Fibroblast of the conjunctiva (primary cell): Measurements from ENCODE around the gene TSPAN18.

Experiments used
- DNase-seq: peaks from one replicate; pipeline ENCODE4 v3.0.0-alpha.2; 2010; ENCODE audit warnings: low read depth

The TSPAN18 gene

DNA sequence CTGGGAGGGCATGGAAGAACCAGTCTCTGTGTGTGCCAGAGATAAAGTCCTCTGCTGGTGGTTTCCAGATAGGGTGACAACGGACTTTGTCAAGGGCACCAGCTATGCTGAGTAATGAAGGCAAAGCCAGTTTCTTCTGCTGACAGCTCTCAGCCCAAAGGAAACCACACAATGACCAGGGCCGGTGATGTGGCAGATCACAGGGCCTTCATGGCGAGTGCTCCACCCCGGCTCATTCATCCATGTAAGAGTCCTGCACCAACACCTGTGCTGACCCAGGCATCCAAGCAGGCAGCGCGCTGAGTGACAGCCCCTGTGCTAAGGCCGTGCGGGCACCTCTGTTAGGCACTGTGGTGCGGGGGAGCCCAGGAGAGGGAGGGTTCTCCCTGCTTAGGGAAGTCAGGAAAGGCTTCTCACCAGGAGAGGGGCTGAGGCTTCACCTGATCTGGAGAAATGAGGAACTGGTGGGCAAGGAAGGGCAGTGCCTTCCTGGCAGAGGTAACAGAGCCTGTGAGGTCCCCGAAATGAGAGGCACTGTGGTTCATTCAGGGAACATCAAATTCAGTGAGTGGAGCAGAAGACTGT lies 190.1 kb downstream of the TSPAN18 start:
- DNase-seq, result no peak

DNA sequence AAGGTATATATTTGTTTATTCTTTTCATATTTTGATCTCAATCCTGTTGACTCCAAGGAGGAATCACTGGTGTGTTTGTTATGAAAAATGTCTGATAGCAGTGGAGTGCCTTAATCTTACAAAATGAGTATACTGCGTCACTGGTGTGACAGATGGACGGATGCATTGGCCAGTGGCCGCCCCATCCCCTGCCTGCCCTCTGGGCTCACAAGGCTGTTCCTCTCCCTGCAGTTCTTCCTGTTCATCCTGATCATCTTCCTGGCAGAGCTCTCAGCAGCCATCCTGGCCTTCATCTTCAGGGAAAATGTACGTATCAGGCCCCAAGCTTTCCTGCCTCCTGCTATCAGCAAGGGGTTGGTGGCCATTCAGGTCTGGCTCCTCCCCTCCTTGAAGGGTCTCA lies 191.0 kb downstream of the TSPAN18 start:
- no peak for DNase-seq

DNA sequence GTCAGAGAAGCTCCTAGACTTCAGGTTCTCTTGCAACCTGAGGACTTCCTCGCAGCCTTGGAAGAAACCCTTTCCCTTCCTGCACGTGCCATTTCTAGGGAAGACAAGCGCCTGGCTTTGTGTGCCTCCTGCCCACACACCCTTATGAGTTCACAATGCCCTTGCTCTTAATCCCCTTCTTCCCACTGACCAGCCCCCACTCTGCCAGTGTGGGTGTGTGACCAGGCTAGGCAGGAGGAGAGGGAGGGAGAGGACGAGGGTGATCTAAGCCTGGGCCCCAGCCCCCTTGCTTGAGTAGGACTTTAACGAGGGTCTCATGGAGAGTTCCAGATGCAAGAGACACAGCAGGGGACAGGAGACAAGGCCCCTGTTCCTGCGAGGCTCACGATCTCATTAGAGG lies 193.7 kb downstream of the TSPAN18 start:
- DNase-seq, result no peak

DNA sequence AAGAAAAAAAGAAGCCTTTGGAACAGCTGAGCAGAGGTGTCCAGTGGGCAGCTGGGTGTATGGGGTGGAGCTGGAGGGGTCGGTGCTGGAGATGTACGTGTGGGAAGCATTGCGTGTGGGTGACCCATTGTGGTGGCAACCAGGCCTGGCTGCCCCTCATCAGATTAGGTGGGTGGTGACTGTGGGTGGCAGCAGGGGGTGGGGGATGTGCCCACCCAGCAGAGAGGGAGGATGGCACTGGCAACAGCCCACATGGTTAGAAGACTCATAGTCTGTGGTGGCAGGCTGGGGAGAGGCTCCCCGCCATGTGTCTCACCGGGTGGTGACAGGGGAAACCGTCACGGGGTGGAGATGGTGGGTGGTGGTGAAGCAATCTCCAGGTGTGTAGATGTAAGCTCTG lies 196.4 kb downstream of the TSPAN18 start:
- no peak for DNase-seq

DNA sequence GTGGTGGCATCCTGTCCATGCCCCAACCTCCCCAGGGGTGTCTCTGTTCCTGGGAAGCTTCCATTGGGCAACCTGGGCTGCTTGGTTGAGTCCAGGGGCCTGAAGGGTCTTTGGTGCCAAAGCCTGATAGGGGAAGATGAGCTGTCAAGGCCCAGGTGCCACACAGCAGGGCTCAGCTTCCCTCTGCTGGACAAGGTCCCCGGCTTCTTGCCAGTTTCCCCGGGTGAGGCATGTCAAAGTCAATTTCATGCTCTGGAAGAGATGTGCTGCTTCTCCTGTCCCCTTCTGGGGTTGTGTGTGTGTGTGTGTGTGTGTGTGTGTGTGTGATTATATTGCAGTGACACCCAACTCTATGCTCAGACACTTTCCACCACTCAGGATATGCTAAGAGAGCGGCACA lies 197.0 kb downstream of the TSPAN18 start:
- DNase-seq, result no peak

DNA sequence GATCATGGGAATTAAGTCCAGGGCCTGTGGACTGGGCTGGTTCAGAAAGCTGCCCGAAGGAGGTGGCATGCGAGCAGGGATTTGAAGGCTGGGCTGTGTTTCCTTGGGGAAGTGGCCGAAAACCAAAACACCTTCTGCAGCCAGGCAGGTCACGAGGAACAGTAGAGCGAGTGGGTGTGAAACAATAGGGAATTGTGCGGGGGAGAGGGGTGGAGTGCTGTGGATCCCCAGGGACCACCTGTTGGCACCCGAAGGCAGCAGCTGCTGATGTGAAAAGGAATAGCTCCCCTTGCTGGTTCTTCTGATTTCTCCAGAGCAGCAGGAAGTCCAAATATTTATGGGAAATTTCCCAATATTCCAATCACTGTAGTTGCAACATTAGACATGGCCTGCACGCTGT lies 199.3 kb downstream of the TSPAN18 start:
- DNase-seq, result no peak

DNA sequence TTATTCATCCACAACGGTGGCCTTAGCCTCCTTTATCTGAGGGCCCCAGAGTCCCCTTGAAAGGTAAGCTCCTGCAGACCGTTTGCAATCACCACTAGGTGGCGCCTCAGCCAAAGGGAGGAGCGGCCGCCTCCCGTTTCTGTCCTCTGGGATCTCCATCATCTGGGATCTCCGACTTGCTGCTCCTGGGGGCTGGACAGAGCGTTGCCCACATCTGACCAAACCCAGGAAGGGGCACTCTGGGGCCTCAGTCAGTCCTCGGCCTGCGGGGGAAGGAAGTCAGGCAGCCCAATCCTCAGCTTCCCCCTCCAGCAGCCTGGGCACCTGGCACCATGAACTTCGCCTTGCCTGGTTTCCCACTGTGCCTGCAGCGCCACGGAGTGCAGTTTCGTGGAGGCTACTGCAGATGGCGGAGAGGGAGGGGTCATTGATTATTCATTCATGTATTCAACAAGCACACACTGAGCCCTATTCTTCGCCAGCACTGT lies 200.5 kb downstream of the TSPAN18 start:
- peak; percentile 53 for DNase-seq

DNA sequence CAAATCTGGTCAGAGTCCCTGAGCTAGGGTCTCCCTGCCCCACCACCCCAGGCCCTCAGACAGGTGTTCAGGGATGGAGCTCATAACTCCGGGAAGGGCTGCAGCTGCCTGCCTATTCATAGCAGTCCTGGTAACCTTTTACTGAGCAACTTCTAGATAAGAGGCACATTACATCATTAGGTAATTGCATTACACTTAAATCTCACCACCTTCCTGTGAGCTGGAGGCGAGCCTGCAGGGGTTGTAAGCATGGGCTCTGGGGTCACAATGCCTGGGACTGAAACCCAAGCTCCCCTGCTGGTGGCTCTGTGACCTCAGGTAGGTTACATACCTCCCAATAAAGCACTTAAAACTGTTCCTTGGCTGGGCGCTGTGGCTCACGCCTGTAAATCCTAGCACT lies 201.4 kb downstream of the TSPAN18 start:
- no peak for DNase-seq

DNA sequence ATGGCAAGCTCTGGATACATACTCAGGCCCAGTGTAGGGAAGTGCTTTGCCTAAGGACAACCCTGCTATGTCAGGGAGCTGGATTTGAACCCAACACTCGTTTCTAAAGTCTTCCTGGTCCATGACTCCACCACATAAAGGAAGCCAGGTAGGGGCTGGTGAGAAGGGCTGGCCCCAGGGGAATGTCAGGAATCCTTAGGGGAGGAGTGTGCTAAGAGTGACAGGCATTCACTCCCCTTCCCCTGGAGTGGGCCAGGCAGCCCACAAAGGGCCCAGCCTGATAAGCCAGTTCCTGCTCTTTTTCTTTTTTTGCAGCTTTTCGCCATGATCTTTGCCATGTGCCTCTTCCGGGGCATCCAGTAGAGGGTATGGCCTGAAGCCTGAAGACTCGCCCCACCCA lies 202.1 kb downstream of the TSPAN18 start:
- DNase-seq, result no peak

DNA sequence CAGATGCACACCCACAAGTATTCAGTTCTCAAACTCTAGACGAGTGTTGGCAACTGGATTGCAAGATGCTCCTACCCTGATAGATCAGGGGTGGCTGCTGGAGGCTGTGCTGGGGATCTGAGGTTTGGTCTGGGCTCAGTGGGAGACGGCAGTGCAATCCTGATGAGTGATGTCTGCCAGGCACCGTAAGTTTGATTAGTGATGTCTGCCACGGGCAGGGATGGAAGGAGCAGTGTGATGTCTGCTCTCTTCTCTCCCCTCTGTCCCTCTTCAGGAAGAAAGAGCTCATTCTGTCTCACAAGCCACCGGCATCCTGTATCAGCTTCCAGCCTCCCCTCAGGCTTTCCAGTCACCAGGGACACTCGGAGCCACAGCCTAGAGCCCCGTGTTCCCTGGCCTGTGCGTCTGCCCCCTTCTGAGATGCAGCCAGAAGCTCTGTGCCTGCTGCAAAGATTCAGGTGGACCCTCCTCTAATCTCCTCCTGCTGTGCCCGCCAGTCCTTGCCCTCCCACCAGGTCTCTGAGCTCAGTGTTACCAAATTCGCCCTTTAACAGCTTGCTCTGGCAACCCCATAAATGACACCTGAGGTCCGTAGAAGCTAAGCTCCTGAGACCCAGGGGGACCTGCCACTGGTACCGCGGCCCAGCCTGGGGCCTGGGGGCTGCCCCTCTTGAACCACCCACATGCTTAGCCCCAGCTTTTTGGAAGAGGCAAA lies 204.0 kb downstream of the TSPAN18 start:
- no peak for DNase-seq

DNA sequence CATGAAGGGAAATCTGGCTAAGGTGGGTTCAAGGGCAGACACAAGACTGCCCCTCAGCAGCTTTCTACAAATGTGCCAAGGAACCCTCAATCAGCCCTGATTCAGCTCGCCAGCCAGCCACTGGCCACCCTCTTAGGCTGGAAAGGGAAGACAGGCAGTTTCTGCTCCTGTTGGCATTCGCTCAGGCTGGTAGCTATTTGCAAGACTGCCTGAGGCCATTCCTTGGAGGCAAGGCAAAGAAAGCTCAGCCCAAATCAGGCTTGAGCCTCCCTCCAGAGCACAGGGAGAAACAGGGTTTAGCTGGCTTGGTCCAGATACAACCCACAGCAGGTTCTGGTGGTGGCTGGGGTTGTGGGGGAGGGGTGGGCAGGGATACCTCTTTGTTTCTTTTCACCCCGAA lies 204.7 kb downstream of the TSPAN18 start:
- no peak for DNase-seq

DNA sequence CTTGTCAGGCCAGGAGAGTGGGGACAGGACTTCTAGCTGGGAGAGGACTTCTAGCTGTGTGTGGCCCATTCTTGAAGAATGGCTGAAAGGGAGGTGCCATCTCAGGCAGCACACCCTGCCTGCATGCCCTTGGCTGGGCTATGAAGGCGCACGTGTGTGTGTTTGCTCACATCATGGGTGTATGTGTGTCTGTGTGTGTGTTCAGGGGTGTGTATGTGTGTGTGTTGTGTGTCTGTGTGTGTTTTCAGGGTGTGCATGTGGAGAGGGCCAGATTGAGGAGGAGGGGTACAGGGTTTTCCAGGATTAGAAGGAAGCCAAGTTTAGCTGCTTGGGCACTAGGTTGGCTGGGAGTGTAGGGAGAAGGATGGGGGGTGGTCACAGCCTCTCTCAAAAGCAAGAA lies 207.3 kb downstream of the TSPAN18 start:
- DNase-seq, result no peak

DNA sequence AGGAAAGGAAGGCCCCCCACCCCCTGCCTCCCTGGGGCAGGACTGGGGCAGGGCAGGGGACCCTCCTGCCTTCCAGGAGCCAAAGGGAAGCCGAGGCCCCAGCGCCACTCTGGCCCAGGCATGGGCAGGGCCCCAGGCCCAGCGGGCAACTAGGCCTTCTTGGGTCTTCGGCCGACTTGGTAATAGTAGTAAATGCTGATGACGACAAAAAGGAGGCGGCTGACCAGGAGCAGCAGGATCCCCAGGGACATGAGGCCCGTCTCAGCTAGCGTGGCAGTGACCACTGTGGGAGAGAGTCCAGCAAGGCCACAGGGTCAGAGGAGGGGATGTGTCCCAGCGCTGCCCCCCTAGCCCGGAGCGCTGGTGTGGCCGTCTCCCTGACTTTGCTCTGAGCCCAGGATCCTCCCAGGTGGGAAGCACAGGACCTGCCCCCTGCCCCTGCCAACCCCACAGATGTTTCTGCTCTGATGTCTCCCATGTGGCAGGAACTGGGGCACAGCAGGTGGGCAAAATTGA lies 208.0 kb downstream of the TSPAN18 start:
- no peak for DNase-seq

DNA sequence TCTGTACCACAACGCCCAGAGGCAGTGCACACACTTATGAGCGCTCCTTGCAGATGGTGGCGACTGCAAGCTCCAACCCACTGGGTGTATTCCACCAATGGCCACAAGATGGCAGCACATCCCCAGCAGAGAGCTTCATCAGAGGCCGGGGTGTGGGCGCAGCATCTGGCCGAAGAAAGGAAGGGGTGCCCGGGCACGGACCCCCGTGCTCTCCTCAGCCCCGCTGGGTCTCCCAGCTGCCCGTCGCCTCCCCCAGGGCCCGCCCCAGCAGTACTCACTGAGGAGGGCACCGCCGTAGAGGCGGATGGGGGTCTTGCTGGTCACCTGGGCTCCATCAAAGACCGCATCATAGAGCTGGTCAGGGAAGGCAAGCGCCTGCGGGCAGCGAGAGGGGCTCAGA lies 209.8 kb downstream of the TSPAN18 start:
- DNase-seq, result peak; percentile 72

DNA sequence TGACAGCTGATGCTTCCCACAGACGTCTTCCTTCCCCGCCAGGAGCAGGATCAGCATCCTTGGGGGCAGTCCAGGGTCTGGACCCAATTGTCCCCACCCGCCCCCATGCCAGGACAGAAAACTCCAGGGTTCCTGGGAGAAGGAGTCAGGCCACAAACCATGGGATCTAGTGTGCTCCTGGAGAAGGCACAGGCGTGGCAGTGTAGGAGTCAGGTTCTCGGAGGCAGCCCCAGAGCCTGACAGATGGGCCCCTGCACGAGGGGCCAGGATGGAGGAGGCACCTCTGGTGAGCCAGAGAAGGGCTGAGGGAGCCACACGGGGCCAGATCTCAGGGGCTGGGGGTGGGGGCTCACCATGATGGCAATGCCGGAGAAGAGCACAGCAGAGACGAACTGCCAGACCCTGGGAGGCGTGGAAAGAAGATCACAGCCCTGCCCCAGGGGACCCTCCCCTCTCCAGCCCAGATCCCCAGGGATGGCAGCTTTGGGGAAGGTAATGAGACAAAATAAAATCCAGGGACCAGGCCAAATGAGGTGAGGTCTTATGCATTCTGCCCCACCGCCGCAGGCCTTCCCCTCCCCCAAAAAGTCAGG lies 210.3 kb downstream of the TSPAN18 start:
- DNase-seq, result no peak

DNA sequence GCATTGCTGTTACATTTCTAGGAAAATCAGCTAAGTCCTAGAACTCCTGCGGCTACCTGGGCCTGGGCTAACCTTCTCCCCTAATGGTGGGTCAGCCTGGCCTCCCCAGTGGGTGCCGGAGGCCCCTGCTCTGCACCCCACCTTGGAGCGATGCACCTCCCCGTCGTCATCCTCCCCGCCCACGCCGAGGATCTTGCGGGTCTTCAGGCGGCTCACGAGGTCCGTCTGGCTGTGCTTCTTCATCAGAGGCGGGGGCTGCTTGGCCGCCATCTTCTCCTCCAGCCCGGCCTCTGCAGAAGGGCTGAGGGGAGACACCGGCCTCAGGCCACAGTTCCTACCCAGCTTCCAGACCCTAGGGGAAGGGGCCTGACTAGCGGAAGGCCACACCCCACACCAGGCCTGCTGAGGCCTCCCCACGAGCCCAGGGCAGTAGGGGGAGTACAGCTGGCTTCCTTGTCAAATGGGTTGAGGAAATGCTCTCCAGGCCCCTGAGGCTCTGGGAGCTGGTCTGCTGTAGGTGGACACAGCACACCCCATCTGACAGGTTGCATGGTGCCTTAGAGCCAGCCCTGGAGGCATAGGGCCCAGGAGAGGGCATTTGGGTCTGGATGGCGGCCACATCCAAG lies 211.4 kb downstream of the TSPAN18 start:
- no peak for DNase-seq

DNA sequence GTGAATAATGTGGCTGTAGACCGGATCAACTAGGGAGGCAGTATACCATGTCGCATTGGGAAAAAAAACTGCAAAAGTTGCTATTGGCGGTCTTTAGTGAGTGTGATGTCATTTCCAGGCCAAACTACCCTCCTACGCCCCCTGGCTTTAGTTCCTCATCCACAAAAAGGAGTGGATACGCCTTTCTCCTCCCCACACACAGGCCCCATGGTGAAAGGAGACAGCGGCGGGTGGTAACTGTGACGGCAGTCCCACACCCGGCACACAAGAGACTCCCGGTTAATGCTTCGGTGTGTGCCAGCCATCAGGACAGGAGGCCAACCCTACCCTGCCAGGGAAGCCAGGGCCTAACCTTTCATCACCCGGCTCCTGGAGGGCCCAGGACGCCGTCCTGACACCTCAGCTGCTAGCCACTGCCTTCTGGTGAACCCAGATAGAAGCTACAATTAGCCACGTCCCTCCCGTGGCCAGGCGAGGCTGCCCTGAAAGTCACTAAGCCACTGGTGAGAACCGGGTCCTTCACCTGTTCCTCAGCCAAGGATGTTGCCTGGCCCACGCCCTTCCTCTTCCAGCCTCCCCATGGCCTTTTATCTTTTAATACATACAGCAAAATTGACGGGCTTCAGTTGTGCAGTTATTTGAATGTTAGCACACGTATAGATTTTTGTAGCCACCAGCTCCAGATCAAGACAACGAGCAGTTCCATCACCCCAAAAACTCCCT lies 213.1 kb downstream of the TSPAN18 start:
- no peak for DNase-seq

DNA sequence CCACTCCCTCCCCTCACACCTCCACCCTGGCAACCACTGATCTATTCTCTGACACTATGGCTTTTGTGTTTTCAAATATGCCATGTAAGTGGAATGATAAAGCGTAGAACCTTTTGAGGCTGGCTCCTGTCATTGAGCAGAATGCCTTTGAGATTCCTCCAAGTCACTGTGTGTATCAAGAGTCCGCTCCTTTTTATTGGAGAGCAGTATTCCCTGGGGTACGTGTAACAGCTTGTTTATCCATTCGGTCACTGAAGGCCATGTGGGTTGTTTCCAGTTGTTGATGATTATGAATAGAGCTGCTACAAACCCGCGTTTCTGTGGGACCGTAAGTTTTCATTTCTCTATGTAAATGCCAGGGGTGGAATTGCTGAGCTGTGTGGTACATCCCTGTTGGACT lies 213.6 kb downstream of the TSPAN18 start:
- DNase-seq, result no peak

DNA sequence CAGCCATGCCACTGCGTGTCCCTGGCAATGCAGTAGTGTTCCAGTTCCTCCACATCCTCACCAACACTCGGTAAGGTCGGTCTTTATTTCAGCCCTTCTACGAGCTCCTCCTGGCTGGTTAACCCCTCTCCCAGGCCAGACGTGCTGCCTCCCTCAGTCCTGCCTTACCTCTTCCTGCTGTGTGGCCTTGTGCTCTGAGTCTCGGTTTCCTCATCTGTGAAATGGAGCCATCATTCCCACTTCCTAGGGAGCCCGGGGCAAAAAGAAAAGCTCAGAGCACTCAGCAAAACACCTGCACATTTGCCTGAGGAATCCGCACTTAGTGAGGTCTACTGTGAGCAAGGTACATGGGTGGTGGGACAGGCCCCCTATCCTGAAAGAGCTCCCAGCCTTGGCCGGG lies 214.1 kb downstream of the TSPAN18 start:
- DNase-seq, result no peak

DNA sequence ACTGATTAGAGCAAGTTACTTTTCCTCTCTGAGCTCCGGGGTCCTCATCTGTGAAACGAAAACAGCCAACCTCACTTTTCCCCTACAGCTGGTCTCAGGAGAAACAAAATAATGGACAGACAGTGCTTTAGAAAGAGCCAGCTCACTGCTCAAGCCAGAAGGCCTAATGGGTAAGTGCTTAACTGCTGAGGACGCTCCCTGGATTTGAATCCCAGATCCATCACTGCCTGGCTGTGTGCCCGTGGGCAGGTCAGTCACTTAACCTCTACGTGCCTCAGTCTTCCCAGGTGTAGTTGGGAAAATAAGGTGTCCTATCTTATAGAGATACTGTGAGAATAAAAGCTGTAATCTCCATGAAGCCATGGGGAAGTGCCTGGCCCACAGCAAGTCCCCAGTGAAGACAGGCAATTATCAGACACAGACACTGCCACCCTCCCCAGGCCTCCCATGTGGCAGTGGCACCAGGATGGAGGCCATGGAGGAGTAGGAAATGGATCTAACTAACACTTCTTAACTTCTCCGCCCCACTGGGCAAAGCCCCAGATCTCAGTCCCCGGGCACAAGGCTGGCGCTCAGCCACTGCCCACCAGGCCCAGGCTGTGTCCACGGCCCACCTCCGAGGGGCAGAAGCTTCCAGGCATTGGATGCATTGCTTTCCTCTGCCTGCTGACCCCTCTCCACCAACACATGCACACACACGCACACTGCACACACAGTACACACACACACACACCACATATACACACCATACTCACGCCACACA lies 214.7 kb downstream of the TSPAN18 start:
- DNase-seq, result no peak
